GM19452 (cell line): ENCODE results near the gene ELP1.

Experiments
- ATAC-seq: cut with Tn5 transposase; IDR thresholded peaks from one replicate; pipeline ENCODE4 v1.9.1; 2021; ENCODE audit not compliant: unreplicated experiment

ELP1 gene

DNA sequence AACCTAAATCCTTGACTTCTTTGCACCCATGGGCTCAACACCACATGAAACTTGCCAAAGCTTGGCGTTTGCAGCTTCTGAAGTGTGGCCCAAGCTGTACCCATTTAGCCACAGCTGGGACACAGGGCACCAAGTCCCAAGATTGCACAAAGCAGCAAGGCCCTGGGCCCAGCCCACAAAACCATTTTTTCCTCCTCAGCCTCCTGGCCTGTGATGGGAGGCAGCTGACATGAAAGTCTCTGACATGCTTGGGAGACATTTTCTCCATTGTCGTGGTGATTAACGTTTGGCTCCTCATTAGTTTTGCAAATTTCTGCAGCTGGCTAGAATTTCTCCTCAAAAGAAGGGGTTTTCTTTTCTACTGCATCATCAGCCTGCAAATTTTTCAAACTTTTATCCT is 110.1 kb downstream of the ELP1 start:
- ATAC-seq = no peak
